HEK293T (cell line): Measurements from ENCODE around the gene HEMK1.

Source experiments
- BHLHE40 ChIP-seq: fragments of 450-650 bp; IDR thresholded peaks from 2 replicates; pipeline ENCODE4 v1.6.1; 2016; ENCODE audit warnings: mild to moderate bottlenecking, moderate library complexity, borderline replicate concordance
- FOXA1 ChIP-seq: fragments of 450-650 bp; IDR thresholded peaks from 2 replicates; pipeline ENCODE4 v1.6.1; 2016; ENCODE audit warnings: mild to moderate bottlenecking
- SP1 ChIP-seq: fragments of 450-650 bp; IDR thresholded peaks from 2 replicates; pipeline ENCODE4 v1.6.1; 2017

GRCh38 chr3:50600141-50600753 lies 30.9 kb downstream of the HEMK1 start:
- TF ChIP-seq SP1 (no peak), FOXA1 (no peak), BHLHE40 (no peak)
